Fibroblast of mammary gland (primary cell): ENCODE data around the gene ZNF808.
"Not testable (repeated sequence)": the region's sequence is repeated elsewhere in the genome, so short reads cannot be mapped to it uniquely, and the experiment has no call there.

Experiments used
- DNase-seq: peaks from one replicate; pipeline ENCODE4 v3.0.0-alpha.2; 2010; ENCODE audit warnings: low read depth
- H3K4me3 ChIP-seq: 2 replicates; pipeline ENCODE4 v1.5.1; 2011; ENCODE audit warnings: low read depth, mild to moderate bottlenecking, low read length, moderate library complexity; ENCODE audit not compliant: control insufficient read depth
- TF ChIP-seq, protein P1 (sequence below): conservative IDR thresholded peaks from 2 replicates; pipeline ENCODE4 v1.5.1; 2011; ENCODE audit warnings: low read depth, low read length, inconsistent platforms; ENCODE audit not compliant: control insufficient read depth, insufficient read depth

ZNF808 gene

DNA sequence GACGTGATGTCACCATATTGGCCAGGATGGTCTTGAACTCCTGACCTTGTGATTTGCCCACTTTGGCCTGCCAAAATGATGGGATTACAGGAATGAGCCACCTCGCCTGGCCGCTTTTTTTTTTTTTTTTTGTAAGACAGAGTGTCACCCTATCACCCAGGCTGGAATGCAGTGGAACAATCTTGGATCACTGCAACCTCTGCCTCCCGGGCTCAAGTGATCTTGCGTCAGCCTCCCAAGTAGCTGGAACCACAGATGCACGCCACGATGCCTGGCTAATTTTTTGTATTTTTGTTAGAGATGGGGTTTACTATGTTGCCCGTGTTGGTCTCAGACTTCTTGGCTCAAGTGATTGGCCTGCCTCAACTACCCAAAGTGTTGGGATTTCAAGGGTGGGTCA is 28.9 kb upstream of the ZNF808 start:
- no peak overlapping the region for H3K4me3 ChIP-seq
- TF ChIP-seq, protein P1, sequence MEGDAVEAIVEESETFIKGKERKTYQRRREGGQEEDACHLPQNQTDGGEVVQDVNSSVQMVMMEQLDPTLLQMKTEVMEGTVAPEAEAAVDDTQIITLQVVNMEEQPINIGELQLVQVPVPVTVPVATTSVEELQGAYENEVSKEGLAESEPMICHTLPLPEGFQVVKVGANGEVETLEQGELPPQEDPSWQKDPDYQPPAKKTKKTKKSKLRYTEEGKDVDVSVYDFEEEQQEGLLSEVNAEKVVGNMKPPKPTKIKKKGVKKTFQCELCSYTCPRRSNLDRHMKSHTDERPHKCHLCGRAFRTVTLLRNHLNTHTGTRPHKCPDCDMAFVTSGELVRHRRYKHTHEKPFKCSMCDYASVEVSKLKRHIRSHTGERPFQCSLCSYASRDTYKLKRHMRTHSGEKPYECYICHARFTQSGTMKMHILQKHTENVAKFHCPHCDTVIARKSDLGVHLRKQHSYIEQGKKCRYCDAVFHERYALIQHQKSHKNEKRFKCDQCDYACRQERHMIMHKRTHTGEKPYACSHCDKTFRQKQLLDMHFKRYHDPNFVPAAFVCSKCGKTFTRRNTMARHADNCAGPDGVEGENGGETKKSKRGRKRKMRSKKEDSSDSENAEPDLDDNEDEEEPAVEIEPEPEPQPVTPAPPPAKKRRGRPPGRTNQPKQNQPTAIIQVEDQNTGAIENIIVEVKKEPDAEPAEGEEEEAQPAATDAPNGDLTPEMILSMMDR = no peak
- no peak for DNase-seq

DNA sequence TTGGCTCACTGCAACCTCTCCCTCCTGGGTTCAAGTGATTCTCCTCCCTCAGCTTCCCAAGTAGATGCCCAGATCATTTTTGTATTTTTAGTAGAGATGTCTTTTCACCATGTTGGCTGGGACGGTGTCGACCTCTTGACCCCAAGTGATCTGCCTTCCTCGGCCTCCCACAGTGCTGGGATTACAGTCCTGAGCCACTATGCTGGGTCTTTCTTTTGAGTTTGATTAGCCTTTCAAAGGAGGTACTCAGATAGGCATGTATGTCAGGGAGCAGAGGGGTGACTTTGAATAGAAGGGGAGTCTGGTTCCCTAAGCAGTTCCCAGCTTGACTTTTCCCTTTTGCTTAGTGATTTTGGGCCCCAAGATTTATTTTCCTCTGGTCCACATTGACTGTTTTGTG is 27.0 kb upstream of the ZNF808 start:
- not testable (repeated sequence) for H3K4me3 ChIP-seq, DNase-seq

DNA sequence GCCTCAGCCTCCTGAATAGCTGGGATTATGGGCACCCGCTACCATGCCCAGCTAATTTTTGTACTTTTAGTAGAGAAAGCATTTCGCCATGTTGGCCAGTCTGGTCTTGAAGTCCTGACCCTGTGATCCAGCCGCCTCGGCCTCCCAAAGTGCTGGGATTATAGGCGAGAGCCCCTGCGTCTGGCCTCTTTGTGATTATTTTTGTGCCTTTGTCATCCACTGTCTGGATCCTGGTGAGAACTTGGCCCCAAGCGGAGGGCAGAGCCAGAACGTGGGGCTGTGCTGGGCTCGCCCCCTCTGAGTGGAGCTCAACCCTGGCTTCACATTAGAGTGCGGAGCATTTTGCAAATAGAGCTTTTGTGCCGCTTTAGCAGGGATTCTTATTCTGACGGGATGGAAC is 26.5 kb upstream of the ZNF808 start:
- not testable (repeated sequence) for H3K4me3 ChIP-seq, DNase-seq

DNA sequence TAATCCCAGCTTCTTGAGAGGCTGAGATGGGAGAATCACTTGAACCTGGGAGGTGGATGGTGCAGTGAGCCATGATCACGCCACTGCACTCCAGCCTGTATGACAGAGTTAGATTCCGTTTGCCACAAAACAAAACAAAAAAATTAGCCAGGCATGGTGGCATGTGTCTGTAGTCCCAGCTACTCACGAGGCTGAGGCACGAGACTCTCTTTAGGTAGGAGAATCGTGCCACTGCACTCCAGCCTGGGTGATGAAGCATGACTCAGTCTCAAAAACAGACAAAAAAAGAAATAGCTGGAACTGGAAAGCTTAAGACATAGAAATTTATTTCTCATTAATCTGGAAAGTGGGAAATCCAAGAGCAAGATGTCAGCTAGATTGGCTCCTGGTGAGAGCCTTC is 20.2 kb upstream of the ZNF808 start:
- H3K4me3 ChIP-seq = no peak overlapping the region
- no peak for DNase-seq
- TF ChIP-seq, protein P1 = no peak

DNA sequence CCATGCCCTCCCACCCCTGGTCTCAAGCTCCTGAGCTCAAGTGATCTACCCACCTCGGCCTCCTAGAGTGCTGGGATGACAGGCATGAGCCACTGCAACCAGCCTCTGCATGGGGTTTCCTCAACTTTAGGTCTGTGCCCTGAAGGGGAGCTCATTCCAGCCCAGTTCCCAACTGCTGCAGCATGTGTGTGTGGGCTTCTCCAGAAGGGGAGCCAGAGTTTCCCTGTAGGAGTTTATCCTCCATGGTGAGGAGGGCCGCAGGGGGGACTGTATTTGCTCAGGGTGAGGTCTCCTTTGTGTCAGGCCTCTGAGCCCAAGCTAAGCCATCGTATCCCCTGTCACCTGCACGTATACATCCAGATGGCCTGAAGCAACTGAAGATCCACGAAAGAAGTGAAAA is 11.3 kb upstream of the ZNF808 start:
- DNase-seq = no peak
- no peak overlapping the region for H3K4me3 ChIP-seq
- TF ChIP-seq, protein P1 = no peak

DNA sequence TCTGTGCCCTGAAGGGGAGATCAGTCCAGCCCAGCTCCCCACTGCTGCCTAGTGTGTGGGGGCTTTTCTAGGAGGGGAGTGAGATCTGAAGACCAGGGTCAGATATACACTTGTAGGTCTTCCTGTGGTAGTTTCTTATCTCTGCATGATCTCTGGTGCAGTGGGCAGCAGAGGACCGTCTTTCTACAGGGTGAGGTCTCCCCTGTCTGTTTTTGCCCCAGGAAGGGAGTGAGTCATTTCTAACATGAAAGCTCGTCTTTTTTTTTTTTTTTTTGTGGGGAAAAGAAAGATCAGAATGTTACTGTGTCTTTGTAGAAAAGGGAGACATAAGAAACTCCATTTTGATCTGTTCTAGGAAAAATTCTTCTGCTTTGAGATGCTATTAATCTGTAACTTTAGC is 8.8 kb upstream of the ZNF808 start:
- H3K4me3 ChIP-seq = no peak overlapping the region
- DNase-seq = no peak
- TF ChIP-seq, protein P1 = no peak

DNA sequence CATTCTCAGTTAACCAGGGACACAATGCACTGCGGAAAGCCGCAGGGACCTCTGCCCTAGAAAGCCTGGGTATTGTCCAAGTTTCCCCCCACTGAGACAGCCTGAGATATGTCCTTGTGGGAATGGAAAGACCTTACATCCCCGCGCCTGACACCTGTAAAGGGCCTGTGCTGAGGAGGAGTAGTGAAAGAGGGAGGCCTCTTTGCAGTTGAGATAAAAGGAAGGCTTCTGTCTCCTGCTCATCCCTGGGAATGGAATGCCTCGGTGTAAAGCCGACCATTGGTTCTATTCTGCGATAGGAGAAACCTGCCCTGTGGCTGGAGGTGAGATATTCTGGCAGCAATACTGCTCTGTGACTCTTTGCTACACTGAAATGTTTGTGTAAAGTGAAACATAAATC is 8.3 kb upstream of the ZNF808 start:
- H3K4me3 ChIP-seq, DNase-seq: not testable (repeated sequence)

DNA sequence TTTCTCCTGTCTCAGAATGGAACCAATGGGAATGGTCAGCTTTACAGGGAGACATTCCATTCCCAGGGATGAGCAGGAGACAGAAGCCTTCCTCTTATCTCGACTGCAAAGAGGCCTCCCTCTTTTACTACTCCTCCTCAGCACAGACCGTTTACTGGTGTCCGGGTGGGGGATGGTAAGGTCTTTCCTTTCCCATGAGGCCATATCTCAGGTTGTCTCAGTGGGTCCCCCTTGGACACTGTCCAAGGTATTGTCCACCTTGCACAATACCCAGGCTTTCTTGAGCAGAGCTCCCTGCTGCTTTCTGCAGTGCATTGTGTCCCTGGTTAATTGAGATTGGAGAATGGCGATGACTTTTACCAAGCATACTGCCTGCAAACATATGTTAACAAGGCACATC is 7.5 kb upstream of the ZNF808 start:
- TF ChIP-seq, protein P1 = no peak
- H3K4me3 ChIP-seq = no peak overlapping the region
- DNase-seq = no peak

DNA sequence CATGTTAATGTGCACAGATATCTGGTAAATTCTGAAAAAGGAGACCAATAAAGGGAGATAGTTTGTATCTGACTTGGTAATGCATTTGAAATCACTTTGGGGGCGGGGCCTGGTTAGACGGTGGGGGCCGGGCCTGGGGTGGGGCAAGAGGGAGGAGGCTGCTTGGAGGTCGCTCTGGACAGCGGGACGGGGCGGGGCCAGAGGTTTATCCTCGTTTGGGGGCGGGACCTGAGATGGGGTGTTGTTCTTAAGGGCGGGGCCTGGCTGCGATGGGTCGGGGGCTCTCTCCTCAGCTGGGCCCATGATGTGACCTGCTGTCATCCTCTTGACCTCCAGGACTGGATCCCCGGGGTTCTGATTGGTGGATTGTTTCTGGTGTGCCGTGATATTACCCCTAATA is 4.9 kb upstream of the ZNF808 start:
- no peak for DNase-seq
- H3K4me3 ChIP-seq = no peak overlapping the region
- TF ChIP-seq, protein P1 = no peak
